ENCODE measurements around the gene WAC.

WAC gene

DNA sequence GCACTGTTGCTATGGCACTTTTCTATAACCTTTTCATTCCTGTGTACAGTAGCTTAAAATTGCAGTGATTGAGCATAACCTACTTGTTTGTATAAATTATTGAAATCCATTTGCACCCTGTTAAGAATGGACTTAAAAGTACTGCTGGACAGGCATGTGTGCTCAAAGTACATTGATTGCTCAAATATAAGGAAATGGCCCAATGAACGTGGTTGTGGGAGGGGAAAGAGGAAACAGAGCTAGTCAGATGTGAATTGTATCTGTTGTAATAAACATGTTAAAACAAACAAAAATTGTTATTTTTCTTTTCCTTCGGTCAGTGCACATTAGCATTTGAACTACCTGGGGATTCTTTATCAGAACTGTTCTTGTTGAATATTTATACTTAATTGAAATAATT is 87.3 kb downstream of the WAC start:
- no peak overlapping the region for H3K4me3 ChIP-seq (ENCODE audit: control insufficient read depth, low read depth, low read length)
- DNase-seq (ENCODE audit: low read depth), result no peak
- TF ChIP-seq CTCF (conservative IDR thresholded peaks at IDR 0.05; ENCODE audit: control insufficient read depth, insufficient read depth, low read depth, low read length), result no peak

DNA sequence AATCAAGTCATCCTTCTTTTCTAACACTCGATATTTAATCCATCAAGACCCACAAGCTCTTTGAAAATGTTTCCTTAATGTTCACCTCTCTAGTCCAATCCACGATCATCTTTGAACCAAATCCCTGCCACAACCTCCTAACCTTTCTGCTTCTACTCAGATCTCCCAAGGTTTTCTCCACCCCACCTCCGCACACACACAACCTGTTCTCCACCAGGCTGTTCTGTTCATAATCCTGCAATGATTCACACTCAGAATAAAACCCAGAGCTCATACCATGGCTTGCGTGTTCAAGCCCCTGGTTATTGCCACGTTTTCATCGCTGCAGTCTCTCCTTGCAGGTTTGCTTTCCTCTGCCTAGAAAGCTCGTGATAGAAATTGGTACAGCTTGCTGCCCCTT is 90.6 kb downstream of the WAC start:
- no peak for TF ChIP-seq CTCF (conservative IDR thresholded peaks at IDR 0.05; ENCODE audit: control insufficient read depth, insufficient read depth, low read depth, low read length)
- H3K4me3 ChIP-seq (ENCODE audit: control insufficient read depth, low read depth, low read length), result no peak overlapping the region
- DNase-seq (ENCODE audit: low read depth), result no peak

DNA sequence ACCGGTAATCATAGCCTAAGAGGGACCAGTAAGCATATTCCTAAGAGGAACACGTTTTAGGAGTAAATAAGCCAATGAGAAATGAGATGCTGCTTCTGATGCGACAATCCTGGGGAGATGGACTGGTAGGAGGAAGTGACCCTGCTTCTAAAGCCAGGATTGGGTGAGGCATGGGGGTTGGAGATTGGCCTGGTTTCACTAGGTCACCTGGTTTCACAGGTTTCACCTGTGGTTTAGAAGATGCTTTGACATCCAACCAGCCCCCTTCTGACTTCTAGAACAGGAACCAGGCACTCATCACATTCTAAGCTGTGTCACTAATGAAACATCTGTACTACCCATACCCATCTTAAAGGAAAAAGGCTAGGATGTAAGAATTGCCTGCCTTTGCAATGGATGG is 91.4 kb downstream of the WAC start:
- no peak for DNase-seq (ENCODE audit: low read depth)

DNA sequence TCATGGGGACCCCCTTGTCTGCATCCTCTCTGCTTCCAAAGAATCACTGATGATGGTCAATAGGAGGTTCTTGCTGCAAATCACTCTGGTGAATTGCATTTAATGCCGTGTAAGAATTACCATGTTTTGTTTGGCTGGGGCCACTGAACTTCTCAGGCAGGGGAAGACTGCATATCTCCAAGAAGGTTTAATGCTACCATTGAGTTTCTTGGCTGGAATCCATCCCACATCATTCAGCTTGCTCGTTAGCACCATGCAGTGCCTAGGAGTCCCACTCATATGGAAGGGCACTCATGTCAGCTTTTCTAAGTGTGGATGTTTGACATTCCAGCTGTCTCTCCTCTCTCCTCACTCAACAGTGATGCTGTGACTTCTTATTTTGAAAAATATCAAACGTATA is 94.2 kb downstream of the WAC start:
- no peak for DNase-seq (ENCODE audit: low read depth)
- no peak overlapping the region for H3K4me3 ChIP-seq (ENCODE audit: control insufficient read depth, low read depth, low read length)
- no peak for TF ChIP-seq CTCF (conservative IDR thresholded peaks at IDR 0.05; ENCODE audit: control insufficient read depth, insufficient read depth, low read depth, low read length)

More for the DNA sequence above, 91.4 kb downstream of the WAC start:
- H3K4me3 ChIP-seq (ENCODE audit: control insufficient read depth, low read depth, low read length), result no peak overlapping the region
- TF ChIP-seq CTCF (conservative IDR thresholded peaks at IDR 0.05; ENCODE audit: control insufficient read depth, insufficient read depth, low read depth, low read length), result no peak

DNA sequence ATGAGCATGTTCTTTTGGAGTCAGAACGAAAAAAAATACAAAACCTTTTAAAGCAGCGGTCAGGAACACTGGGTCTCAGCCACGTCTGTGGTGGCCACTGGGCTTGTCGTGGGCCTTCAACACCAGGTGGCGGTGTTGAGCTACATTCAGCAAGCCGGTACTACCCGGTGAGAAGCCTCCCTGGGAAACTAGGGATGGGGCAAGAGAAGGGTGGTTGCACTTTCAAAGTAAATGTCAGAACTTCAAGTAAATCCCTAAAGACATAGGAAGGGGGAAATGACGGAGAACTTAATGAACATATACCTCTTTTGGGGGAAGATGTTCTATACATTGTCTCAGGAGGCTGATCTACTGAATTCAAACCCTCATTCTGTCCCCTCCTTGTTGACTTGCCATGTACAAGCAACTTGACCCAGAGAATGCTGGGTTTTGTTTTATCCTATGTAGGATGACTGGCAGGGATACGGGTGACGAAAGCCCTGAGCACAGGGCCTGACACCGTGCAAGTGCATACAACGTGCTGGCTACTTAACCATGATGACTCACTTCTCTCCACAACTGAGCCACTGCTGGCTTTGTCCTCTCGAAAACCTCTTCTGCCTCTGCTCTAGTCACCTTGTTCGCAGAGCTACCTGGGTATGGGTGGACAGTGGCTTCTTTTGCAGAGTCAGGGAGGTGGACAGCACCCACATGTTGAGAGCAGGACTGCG is 95.4 kb downstream of the WAC start:
- H3K4me3 ChIP-seq (ENCODE audit: control insufficient read depth, low read depth, low read length), result no peak overlapping the region
- peak; percentile 93 for TF ChIP-seq CTCF (conservative IDR thresholded peaks at IDR 0.05; ENCODE audit: control insufficient read depth, insufficient read depth, low read depth, low read length)
- DNase-seq (ENCODE audit: low read depth), result peak; percentile 78

- DNase-seq (ENCODE audit: low read depth), result peak; percentile 22
- no peak for TF ChIP-seq CTCF (conservative IDR thresholded peaks at IDR 0.05; ENCODE audit: control insufficient read depth, insufficient read depth, low read depth, low read length)
- H3K4me3 ChIP-seq (ENCODE audit: control insufficient read depth, low read depth, low read length), result no peak overlapping the region
Observed at GRCh38 chr10:28631896-28632583, 99.1 kb downstream of the WAC start.

Data from fibroblast of mammary gland (primary cell).